T-cell (primary cell): ENCODE measurements around the gene AP2S1. TPM values are rescaled to one million over a fixed set of nuclear protein-coding genes. Genes with fewer than 3 reads are reported as not detected.

ENCODE experiments used
- ATAC-seq, 4 experiments: fragments of 200-7000 bp in 3 of 4; fragments of 150-1000 bp in 1 of 4; cut with Tn5 transposase; replicated peaks in 1 of 4; 1 replicate in 3 of 4; 2 replicates in 1 of 4; pipeline ENCODE4 v1.10.0; 2021; ENCODE audit warnings: moderate library complexity in 3 of 4, mild to moderate bottlenecking in 2 of 4, moderate number of reproducible peaks in 1 of 4
- CTCF ChIA-PET, 2 donors: fragments of 300-600 bp; sonication (Branson Sonifier 250); formaldehyde crosslinking; loops; one replicate each; lab custom pipeline; 2022; ENCODE audit warnings: antibody characterized with exemption in 2 of 2; lab: Charles Lee
- POLR2A ChIA-PET, 2 donors: fragments of 300-600 bp; sonication (Branson Sonifier 250); formaldehyde crosslinking; loops; one replicate each; lab custom pipeline; 2022; ENCODE audit warnings: antibody characterized with exemption in 2 of 2; lab: Charles Lee
- DNase-seq, 35 experiments: peaks; one replicate each; pipeline versions ENCODE4 v3.0.0 to v3.0.0-alpha.2; 2013 to 2023
- H3K27ac ChIP-seq: one replicate; pipeline ENCODE4 v1.5.1; 2013; ENCODE audit warnings: low read length
- H3K27me3 ChIP-seq, 2 experiments: replicated peaks in 1 of 2; 1 replicate in 1 of 2; 2 replicates in 1 of 2; pipeline versions ENCODE4 v1.6.1 to v1.7.0; 2013; ENCODE audit warnings: low read length in 1 of 2, mixed read lengths in 1 of 2; ENCODE audit not compliant: control insufficient read depth in 2 of 2, insufficient read depth in 2 of 2; ENCODE audit errors: extremely low read depth in 1 of 2
- H3K36me3 ChIP-seq, 2 donors: 1 replicate in 1 of 2; 2 replicates in 1 of 2; pipeline versions ENCODE4 v1.6.1 to v1.7.0; 2013; ENCODE audit warnings: low read length in 1 of 2; ENCODE audit not compliant: control insufficient read depth in 2 of 2, insufficient read depth in 1 of 2; ENCODE audit errors: extremely low read depth in 1 of 2
- H3K4me1 ChIP-seq, 2 experiments: 1 replicate in 1 of 2; 2 replicates in 1 of 2; pipeline versions ENCODE4 v1.6.1 to v1.7.0; 2013; ENCODE audit warnings: low read length in 2 of 2, mixed read lengths in 1 of 2; ENCODE audit not compliant: insufficient read depth in 2 of 2, control insufficient read depth in 1 of 2; ENCODE audit errors: extremely low read depth in 1 of 2
- H3K4me3 ChIP-seq, 2 donors: 1 replicate in 1 of 2; 2 replicates in 1 of 2; pipeline versions ENCODE4 v1.5.1 to v1.7.0; 2013; ENCODE audit warnings: mild to moderate bottlenecking in 2 of 2, low read length in 1 of 2, moderate library complexity in 1 of 2; ENCODE audit not compliant: control insufficient read depth in 1 of 2; ENCODE audit errors: extremely low read depth in 1 of 2
- H3K9me3 ChIP-seq: 2 replicates; pipeline ENCODE4 v1.7.0; 2013
- H3K27ac Mint-ChIP-seq, 2 donors: one replicate each; pipeline ENCODE4 v1.8.0; 2020 to 2021; ENCODE audit warnings: mild to moderate bottlenecking in 2 of 2, mixed read lengths in 2 of 2
- H3K27me3 Mint-ChIP-seq, 2 donors: one replicate each; pipeline ENCODE4 v1.8.0; 2021 to 2022; ENCODE audit warnings: mixed read lengths in 2 of 2
- H3K36me3 Mint-ChIP-seq: one replicate; pipeline ENCODE4 v1.8.0; 2021; ENCODE audit warnings: mixed read lengths
- H3K4me1 Mint-ChIP-seq, 3 donors: one replicate each; pipeline ENCODE4 v1.8.0; 2020 to 2022; ENCODE audit warnings: mixed read lengths in 3 of 3, mild to moderate bottlenecking in 1 of 3
- H3K4me3 Mint-ChIP-seq, 3 donors: one replicate each; pipeline ENCODE4 v1.8.0; 2020 to 2022; ENCODE audit warnings: mild to moderate bottlenecking in 3 of 3, mixed read lengths in 3 of 3, moderate library complexity in 3 of 3
- H3K9me3 Mint-ChIP-seq, 3 donors: one replicate each; pipeline ENCODE4 v1.8.0; 2020 to 2022; ENCODE audit warnings: mixed read lengths in 3 of 3
- WGBS: methylation state at CpG from one replicate; pipeline ENCODE4 v1.1.5; 2013; ENCODE audit warnings: missing lambda C conversion rate; ENCODE audit not compliant: insufficient coverage; 5-methylcytosine and 5-hydroxymethylcytosine counted together
- total RNA-seq, 35 experiments: library from RNA in 6 of 35; stranded (reverse) in 6 of 35; fragments of 120-200 nt in 1 of 35; gene quantifications; one replicate each; pipeline versions ENCODE4 v1.2.1 to v1.2.4 and lab custom pipeline; 2013 to 2026

AP2S1 gene
- total RNA-seq = 10 to 100 TPM; 36.6 to 51.5 (median 49.1) TPM
- 46.5 TPM for total RNA-seq (2013)
- total RNA-seq (lab: John Stamatoyannopoulos, UW) = 9.5 to 49.5 (median 18.0) reads per million in 29 experiments

GRCh38 chr19:46850228-46851203 is at the start of gene AP2S1:
Gene AP2S1, minus strand, starts transcription at chr19:46850846. Its CDS starts 80 bp downstream, at chr19:46850766.
- DNase-seq (peak; percentile 80 to 96 (median 93)), ATAC-seq (peak; percentile 92 to 93 (median 92))
- ChIA-PET POLR2A (no interaction called here), CTCF (interaction anchor here in 1 of 2 donors (1.0 to 1.4 kb wide), 2 partner anchors 92 to 163 kb away, joined by 3 to 6 read pairs; no protein-coding TSS in a partner anchor)
- Histone ChIP-seq H3K9me3 (no peaks in the 10 kb centered on the region), H3K27me3 (no peaks in the 10 kb centered on the region), H3K4me1 (peaks cover 9 to 20% of the 10 kb centered on the region in 2 experiments), H3K4me3 (peak within 1 kb of the TSS; percentile 55 to 89), H3K27ac (peak within 1 kb of the TSS; percentile 64), H3K36me3 (peaks cover 0 to 3% of the 10 kb centered on the region in 2 donors)
- H3K27me3 Mint-ChIP-seq = no peaks in the 10 kb centered on the region
- peaks cover 20 to 28% (median 27%) of the 10 kb centered on the region in 3 donors for H3K4me1 Mint-ChIP-seq
- WGBS = under 1% methylated on average over 44 of the region's 53 CpGs
- peak within 1 kb of the TSS; percentile 81 to 86 for H3K27ac Mint-ChIP-seq
- H3K9me3 Mint-ChIP-seq = no peaks in the 10 kb centered on the region
- peak within 1 kb of the TSS; percentile 87 to 94 (median 91) for H3K4me3 Mint-ChIP-seq
- peaks cover 10% of the 10 kb centered on the region for H3K36me3 Mint-ChIP-seq

- no peak overlapping the region for H3K4me3 ChIP-seq
- no peak overlapping the region for H3K27ac ChIP-seq
- ChIA-PET POLR2A (no interaction called here), CTCF (no interaction called here)
- DNase-seq (no peak), ATAC-seq (no peak)
- Mint-ChIP-seq H3K27me3 (no peaks in the 10 kb centered on the region), H3K4me1 (peaks cover 66 to 69% (median 69%) of the 10 kb centered on the region in 3 donors), H3K9me3 (no peaks in the 10 kb centered on the region), H3K27ac (no peak overlapping the region), H3K36me3 (peaks cover 7% of the 10 kb centered on the region), H3K4me3 (no peak overlapping the region)
- no peaks in the 10 kb centered on the region for H3K27me3 ChIP-seq
- H3K9me3 ChIP-seq = no peaks in the 10 kb centered on the region
- no peaks in the 10 kb centered on the region for H3K36me3 ChIP-seq
- H3K4me1 ChIP-seq = peaks cover 0 to 28% of the 10 kb centered on the region in 2 experiments
- WGBS = 98% methylated on average over 5 of the region's 5 CpGs
Measured at GRCh38 chr19:46900341-46900740, 49.7 kb upstream of the AP2S1 start.

- Histone ChIP-seq H3K27ac (no peak overlapping the region), H3K27me3 (no peaks in the 10 kb centered on the region), H3K9me3 (no peaks in the 10 kb centered on the region), H3K4me3 (no peak overlapping the region), H3K4me1 (peaks cover 0 to 20% of the 10 kb centered on the region in 2 experiments), H3K36me3 (no peaks in the 10 kb centered on the region)
- WGBS = 100% methylated on average over 4 of the region's 5 CpGs
- Mint-ChIP-seq H3K27me3 (no peaks in the 10 kb centered on the region), H3K9me3 (no peaks in the 10 kb centered on the region), H3K36me3 (peaks cover 10% of the 10 kb centered on the region), H3K4me1 (peaks cover 67 to 71% (median 68%) of the 10 kb centered on the region in 3 donors), H3K27ac (no peak overlapping the region), H3K4me3 (no peak overlapping the region)
- ChIA-PET CTCF (no interaction called here), POLR2A (no interaction called here)
- DNase-seq (no peak), ATAC-seq (no peak)
Measured at GRCh38 chr19:46898731-46899130, 48.1 kb upstream of the AP2S1 start.

GRCh38 chr19:46896076-46896794 is 45.6 kb upstream of the AP2S1 start:
- no peak for DNase-seq
- Mint-ChIP-seq H3K9me3 (no peaks in the 10 kb centered on the region), H3K27ac (no peak overlapping the region), H3K4me3 (no peak overlapping the region), H3K36me3 (peaks cover 16% of the 10 kb centered on the region), H3K27me3 (no peaks in the 10 kb centered on the region), H3K4me1 (peaks cover 56 to 61% (median 59%) of the 10 kb centered on the region in 3 donors)
- Histone ChIP-seq H3K9me3 (no peaks in the 10 kb centered on the region), H3K36me3 (no peaks in the 10 kb centered on the region), H3K27me3 (no peaks in the 10 kb centered on the region), H3K4me3 (no peak overlapping the region), H3K27ac (no peak overlapping the region), H3K4me1 (peaks cover 0 to 10% of the 10 kb centered on the region in 2 experiments)
- CTCF ChIA-PET = interaction anchor here (0.6 to 1.0 kb wide), 2 partner anchors 56 to 57 kb away, joined by 3 to 4 read pairs; no protein-coding TSS in a partner anchor
- ATAC-seq = no peak
- POLR2A ChIA-PET = no interaction called here
- 92% methylated on average over 9 of the region's 10 CpGs for WGBS

GRCh38 chr19:46892252-46893179 is 41.9 kb upstream of the AP2S1 start:
- H3K4me3 Mint-ChIP-seq = no peak overlapping the region
- H3K27ac Mint-ChIP-seq = no peak overlapping the region
- H3K9me3 Mint-ChIP-seq = no peaks in the 10 kb centered on the region
- H3K27me3 Mint-ChIP-seq = no peaks in the 10 kb centered on the region
- Histone ChIP-seq H3K4me1 (peaks cover 0 to 3% of the 10 kb centered on the region in 2 experiments), H3K4me3 (no peak overlapping the region), H3K9me3 (no peaks in the 10 kb centered on the region), H3K27me3 (no peaks in the 10 kb centered on the region), H3K27ac (no peak overlapping the region), H3K36me3 (no peaks in the 10 kb centered on the region)
- peaks cover 16% of the 10 kb centered on the region for H3K36me3 Mint-ChIP-seq
- ATAC-seq (no peak), DNase-seq (no peak)
- H3K4me1 Mint-ChIP-seq = peaks cover 48 to 64% (median 62%) of the 10 kb centered on the region in 3 donors
- 93% methylated on average over 5 of the region's 11 CpGs for WGBS
- ChIA-PET CTCF (interaction anchor here in 1 of 2 donors (0.6 to 0.7 kb wide), 3 partner anchors 27 to 414 kb away, joined by 3 to 4 read pairs (median 4); no protein-coding TSS in a partner anchor), POLR2A (interaction anchor here (0.6 kb wide), 2 partner anchors 16 to 50 kb away, joined by 6 to 7 read pairs; no protein-coding TSS in a partner anchor)
